Tibial nerve (tissue), 3 donors: ENCODE results near the gene BCL2L11.

ENCODE experiments used
- POLR2A ChIP-seq, 2 donors: fragments of 450-650 bp; IDR thresholded peaks; one replicate each; pipeline ENCODE4 v1.6.1; 2017; ENCODE audit warnings: antibody characterized with exemption in 2 of 2, mild to moderate bottlenecking in 2 of 2, moderate library complexity in 2 of 2
- TF ChIP-seq, protein P1 (sequence below), 5 experiments: fragments of 200-600 bp in 3 of 5; fragments of 450-650 bp in 2 of 5; sonication (generic) in 3 of 5; IDR thresholded peaks; one replicate each; pipeline ENCODE4 v1.5.1; 2016 to 2019; ENCODE audit warnings: antibody characterized with exemption in 5 of 5, mild to moderate bottlenecking in 3 of 5, moderate library complexity in 2 of 5

DNA sequence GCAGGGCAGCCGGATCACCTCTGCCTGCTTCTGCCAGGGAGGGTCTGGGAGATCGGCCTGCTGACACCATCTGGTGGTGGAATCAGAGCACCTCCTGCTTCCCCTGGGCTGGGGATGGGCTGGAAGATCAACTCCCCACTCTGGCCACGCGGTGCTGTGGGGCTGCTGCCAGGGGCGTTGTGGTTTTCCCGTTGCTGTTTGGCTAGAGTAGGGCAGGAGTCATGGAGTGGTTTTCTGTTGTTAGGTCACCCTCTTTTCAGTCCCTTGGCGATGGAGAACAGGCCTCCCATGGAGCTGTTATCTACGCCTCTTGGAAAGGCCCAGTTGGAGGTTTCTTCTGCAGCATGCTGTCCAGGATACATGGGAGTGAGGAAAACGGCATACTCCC, 15.2 kb downstream of the BCL2L11 start:
- TF ChIP-seq, protein P1, sequence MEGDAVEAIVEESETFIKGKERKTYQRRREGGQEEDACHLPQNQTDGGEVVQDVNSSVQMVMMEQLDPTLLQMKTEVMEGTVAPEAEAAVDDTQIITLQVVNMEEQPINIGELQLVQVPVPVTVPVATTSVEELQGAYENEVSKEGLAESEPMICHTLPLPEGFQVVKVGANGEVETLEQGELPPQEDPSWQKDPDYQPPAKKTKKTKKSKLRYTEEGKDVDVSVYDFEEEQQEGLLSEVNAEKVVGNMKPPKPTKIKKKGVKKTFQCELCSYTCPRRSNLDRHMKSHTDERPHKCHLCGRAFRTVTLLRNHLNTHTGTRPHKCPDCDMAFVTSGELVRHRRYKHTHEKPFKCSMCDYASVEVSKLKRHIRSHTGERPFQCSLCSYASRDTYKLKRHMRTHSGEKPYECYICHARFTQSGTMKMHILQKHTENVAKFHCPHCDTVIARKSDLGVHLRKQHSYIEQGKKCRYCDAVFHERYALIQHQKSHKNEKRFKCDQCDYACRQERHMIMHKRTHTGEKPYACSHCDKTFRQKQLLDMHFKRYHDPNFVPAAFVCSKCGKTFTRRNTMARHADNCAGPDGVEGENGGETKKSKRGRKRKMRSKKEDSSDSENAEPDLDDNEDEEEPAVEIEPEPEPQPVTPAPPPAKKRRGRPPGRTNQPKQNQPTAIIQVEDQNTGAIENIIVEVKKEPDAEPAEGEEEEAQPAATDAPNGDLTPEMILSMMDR (IDR thresholded peaks at IDR 0.05): no peak
- no peak for TF ChIP-seq POLR2A (IDR thresholded peaks at IDR 0.05)
